HepG2 (cell line): ENCODE results near the gene PKLR. TPM values are rescaled to one million over a fixed set of nuclear protein-coding genes. Genes with fewer than 3 reads are reported as not detected.

Source experiments
- ELF3 ChIP-seq: IDR thresholded peaks from 2 replicates; pipeline ENCODE4 v1.6.1; 2016; ENCODE audit warnings: missing genetic modification reagents, missing compliant biosample characterization
- ESRRA ChIP-seq: sonication (generic); formaldehyde crosslinking; IDR thresholded peaks from 2 replicates; pipeline ENCODE4 v1.5.1; 2020; ENCODE audit warnings: mild to moderate bottlenecking, low read depth, missing genetic modification reagents
- KDM6A ChIP-seq: IDR thresholded peaks from 2 replicates; pipeline ENCODE4 v1.6.1; 2016; ENCODE audit warnings: low read depth
- MED1 ChIP-seq: sonication (generic); formaldehyde crosslinking; IDR thresholded peaks from 2 replicates; pipeline ENCODE4 v1.4.0; 2020; ENCODE audit warnings: missing genetic modification reagents
- MIXL1 ChIP-seq: IDR thresholded peaks from 2 replicates; pipeline ENCODE4 v1.6.1; 2016
- MYNN ChIP-seq: sonication (generic); formaldehyde crosslinking; IDR thresholded peaks from 2 replicates; pipeline ENCODE4 v1.4.0; 2020; ENCODE audit warnings: mild to moderate bottlenecking, low read depth, missing genetic modification reagents
- NFKB2 ChIP-seq: sonication (generic); formaldehyde crosslinking; IDR thresholded peaks from 2 replicates; pipeline ENCODE4 v1.4.0; 2020; ENCODE audit warnings: missing genetic modification reagents, borderline replicate concordance
- NFYC ChIP-seq: IDR thresholded peaks from 2 replicates; pipeline ENCODE4 v1.6.1; 2016; ENCODE audit warnings: missing genetic modification reagents, missing compliant biosample characterization
- SIN3B ChIP-seq: fragments of 150-350 bp; IDR thresholded peaks from 2 replicates; pipeline ENCODE4 v1.6.1; 2014; ENCODE audit warnings: low read length
- SNRNP70 ChIP-seq: fragments of 200-400 bp; formaldehyde crosslinking; IDR thresholded peaks from 2 replicates; pipeline ENCODE4 v1.6.1; 2017; ENCODE audit warnings: mild to moderate bottlenecking, low read depth, low read length, moderate library complexity
- ZBTB7A ChIP-seq: sonication (generic); formaldehyde crosslinking; IDR thresholded peaks from 2 replicates; pipeline ENCODE4 v1.8.0; 2022; ENCODE audit warnings: mild to moderate bottlenecking, missing genetic modification reagents
- ZNF24 ChIP-seq: fragments of 450-650 bp; IDR thresholded peaks from 2 replicates; pipeline ENCODE4 v1.6.1; 2017; ENCODE audit warnings: antibody characterized with exemption, mild to moderate bottlenecking
- ZNF263 ChIP-seq: sonication (generic); formaldehyde crosslinking; IDR thresholded peaks from 2 replicates; pipeline ENCODE4 v1.4.0; 2020; ENCODE audit warnings: missing genetic modification reagents
- ZNF282 ChIP-seq: fragments of 450-650 bp; IDR thresholded peaks from 2 replicates; pipeline ENCODE4 v1.6.1; 2018; ENCODE audit not compliant: partially characterized antibody
- ZNF33B ChIP-seq: sonication (generic); formaldehyde crosslinking; IDR thresholded peaks from 2 replicates; pipeline ENCODE4 v1.5.1; 2020; ENCODE audit warnings: mild to moderate bottlenecking, missing genetic modification reagents
- ZNF546 ChIP-seq: sonication (generic); formaldehyde crosslinking; conservative IDR thresholded peaks from 2 replicates; pipeline ENCODE4 v1.8.1; 2023; ENCODE audit warnings: mild to moderate bottlenecking, missing genetic modification reagents
- ZNF605 ChIP-seq: sonication (generic); formaldehyde crosslinking; IDR thresholded peaks from 2 replicates; pipeline ENCODE4 v1.8.0; 2022; ENCODE audit warnings: mild to moderate bottlenecking, missing genetic modification reagents
- ZSCAN25 ChIP-seq: sonication (generic); formaldehyde crosslinking; IDR thresholded peaks from 2 replicates; pipeline ENCODE4 v1.8.0; 2022; ENCODE audit warnings: mild to moderate bottlenecking, missing genetic modification reagents
- polyA plus RNA-seq, 8 experiments: library from polyadenylated mRNA; depleted of rRNA in 3 of 8; stranded (reverse) in 7 of 8; unstranded in 1 of 8; fragments of >200 nt; fragmentation: Illumina TruSeq in 4 of 8; extraction: Trizol in 4 of 8; gene quantifications; 2 replicates each; pipeline versions ENCODE4 v1.2.1 to v1.2.3, GENCODE V29; 2011 to 2016; ENCODE audit warnings: low read depth in 4 of 8, missing spikeins in 1 of 8, mixed read lengths in 1 of 8; ENCODE audit not compliant: insufficient read depth in 1 of 8
- total RNA-seq, 5 experiments: library from RNA; depleted of rRNA; stranded (reverse); fragments of >200 nt; fragmentation: Illumina TruSeq; extraction: Trizol; gene quantifications; 2 replicates each; pipeline ENCODE4 v1.2.3, GENCODE V29; 2016; ENCODE audit warnings: low read depth in 1 of 5
- TF ChIP-seq, protein P1 (sequence below), 2 experiments: sonication (generic) in 1 of 2; formaldehyde crosslinking in 1 of 2; IDR thresholded peaks; 2 replicates each; pipeline versions ENCODE4 v1.5.1 to v1.6.1; 2011 to 2020; ENCODE audit warnings: borderline replicate concordance in 1 of 2, low read depth in 1 of 2, low read length in 1 of 2, mild to moderate bottlenecking in 1 of 2, missing genetic modification reagents in 1 of 2, moderate library complexity in 1 of 2
- TF ChIP-seq, protein P2 (sequence below): IDR thresholded peaks from 2 replicates; pipeline ENCODE4 v1.6.1; 2012; ENCODE audit warnings: low read depth, low read length, improper control_type of control experiment
- TF ChIP-seq, protein P3 (sequence below): sonication (generic); formaldehyde crosslinking; IDR thresholded peaks from 2 replicates; pipeline ENCODE4 v1.4.0; 2020; ENCODE audit warnings: missing genetic modification reagents
- TF ChIP-seq, protein P4 (sequence below): sonication (generic); IDR thresholded peaks from 2 replicates; pipeline ENCODE4 v1.6.1; 2016; ENCODE audit warnings: low read depth, borderline replicate concordance
- TF ChIP-seq, protein P5 (sequence below): sonication (generic); formaldehyde crosslinking; IDR thresholded peaks from 2 replicates; pipeline ENCODE4 v1.8.0; 2023; ENCODE audit warnings: mild to moderate bottlenecking, missing genetic modification reagents

PKLR gene
- total and polyA plus RNA-seq, 2 of the 13 experiments (the other 11 are each of a cell fraction or from before 2014, with no cell fraction given): 10.3 to 29.3 TPM

DNA sequence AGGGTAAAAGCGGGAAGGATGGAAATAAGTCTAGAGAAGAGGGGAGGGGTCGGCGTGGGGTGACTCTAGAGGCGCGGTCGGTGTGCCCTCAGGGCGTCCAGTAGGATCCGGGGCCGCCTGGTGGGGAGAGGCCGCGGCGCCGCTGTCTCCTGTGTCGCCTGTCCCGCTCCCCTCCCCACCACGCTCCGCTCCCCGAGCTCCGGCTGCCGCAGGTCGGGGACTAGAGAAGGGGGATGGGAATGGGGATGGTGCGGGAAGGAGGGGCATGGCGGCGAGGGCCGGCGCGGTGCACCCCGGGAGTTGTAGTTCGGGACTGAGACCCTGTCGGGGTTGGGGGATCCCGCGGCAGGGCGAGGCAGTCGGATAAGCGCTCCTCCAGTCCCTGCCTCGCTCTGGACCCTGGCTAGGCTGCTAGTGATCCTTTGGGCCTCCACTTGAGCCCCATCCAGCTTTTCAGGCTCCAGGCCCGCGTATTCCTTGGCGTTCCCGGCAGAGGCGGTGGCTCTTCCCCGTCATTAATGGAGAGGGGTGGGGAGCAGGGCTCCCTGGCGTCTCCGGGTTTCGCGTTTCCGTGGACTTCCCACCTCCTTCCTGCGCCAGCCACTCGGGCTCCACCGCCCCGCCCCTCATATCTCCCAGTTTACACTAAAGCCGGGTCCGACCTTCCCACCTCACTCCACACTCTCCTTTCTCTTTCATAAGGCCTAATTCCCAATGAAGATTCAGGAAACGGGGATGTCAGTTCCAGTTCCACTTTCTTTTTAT is 45.8 kb downstream of the PKLR start, which contains the start of gene ENTREP3 (continued):
- TF ChIP-seq ZNF33B (CRISPR knock-in tag) (no peak), MIXL1 (CRISPR knock-in tag) (no peak), NFKB2 (CRISPR knock-in tag) (peak; percentile 89; the same call in 1 of the 2 replicates), ZNF546 (CRISPR knock-in tag) (no peak), SNRNP70 (no peak), ZNF24 (no peak), ZNF605 (CRISPR knock-in tag) (no peak), ZNF263 (no peak), NFYC (0 out of 2 replicates have a peak, but pooled peaks have one; percentile 18), ZNF282 (no peak), ESRRA (CRISPR knock-in tag) (no peak), ZSCAN25 (CRISPR knock-in tag) (peak; percentile 69; the same call in 1 of the 2 replicates), ELF3 (peak; percentile 57; the same call in 1 of the 2 replicates), MYNN (no peak), KDM6A (no peak), ZBTB7A (CRISPR knock-in tag) (peak; percentile 31; the same call in 1 of the 2 replicates), MED1 (CRISPR knock-in tag) (peak; percentile 66), SIN3B (no peak)
- TF ChIP-seq, protein P1, sequence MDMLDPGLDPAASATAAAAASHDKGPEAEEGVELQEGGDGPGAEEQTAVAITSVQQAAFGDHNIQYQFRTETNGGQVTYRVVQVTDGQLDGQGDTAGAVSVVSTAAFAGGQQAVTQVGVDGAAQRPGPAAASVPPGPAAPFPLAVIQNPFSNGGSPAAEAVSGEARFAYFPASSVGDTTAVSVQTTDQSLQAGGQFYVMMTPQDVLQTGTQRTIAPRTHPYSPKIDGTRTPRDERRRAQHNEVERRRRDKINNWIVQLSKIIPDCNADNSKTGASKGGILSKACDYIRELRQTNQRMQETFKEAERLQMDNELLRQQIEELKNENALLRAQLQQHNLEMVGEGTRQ (IDR thresholded peaks at IDR 0.05; ENCODE audit: low read depth, low read length): no peak
- TF ChIP-seq, protein P1 (CRISPR knock-in tag; IDR thresholded peaks at IDR 0.05; ENCODE audit: borderline replicate concordance): no peak
- TF ChIP-seq, protein P2, sequence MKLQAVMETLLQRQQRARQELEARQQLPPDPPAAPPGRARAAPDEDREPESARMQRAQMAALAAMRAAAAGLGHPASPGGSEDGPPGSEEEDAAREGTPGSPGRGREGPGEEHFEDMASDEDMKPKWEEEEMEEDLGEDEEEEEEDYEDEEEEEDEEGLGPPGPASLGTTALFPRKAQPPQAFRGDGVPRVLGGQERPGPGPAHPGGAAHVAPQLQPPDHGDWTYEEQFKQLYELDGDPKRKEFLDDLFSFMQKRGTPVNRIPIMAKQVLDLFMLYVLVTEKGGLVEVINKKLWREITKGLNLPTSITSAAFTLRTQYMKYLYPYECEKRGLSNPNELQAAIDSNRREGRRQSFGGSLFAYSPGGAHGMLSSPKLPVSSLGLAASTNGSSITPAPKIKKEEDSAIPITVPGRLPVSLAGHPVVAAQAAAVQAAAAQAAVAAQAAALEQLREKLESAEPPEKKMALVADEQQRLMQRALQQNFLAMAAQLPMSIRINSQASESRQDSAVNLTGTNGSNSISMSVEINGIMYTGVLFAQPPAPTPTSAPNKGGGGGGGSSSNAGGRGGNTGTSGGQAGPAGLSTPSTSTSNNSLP: no peak
- TF ChIP-seq, protein P3, sequence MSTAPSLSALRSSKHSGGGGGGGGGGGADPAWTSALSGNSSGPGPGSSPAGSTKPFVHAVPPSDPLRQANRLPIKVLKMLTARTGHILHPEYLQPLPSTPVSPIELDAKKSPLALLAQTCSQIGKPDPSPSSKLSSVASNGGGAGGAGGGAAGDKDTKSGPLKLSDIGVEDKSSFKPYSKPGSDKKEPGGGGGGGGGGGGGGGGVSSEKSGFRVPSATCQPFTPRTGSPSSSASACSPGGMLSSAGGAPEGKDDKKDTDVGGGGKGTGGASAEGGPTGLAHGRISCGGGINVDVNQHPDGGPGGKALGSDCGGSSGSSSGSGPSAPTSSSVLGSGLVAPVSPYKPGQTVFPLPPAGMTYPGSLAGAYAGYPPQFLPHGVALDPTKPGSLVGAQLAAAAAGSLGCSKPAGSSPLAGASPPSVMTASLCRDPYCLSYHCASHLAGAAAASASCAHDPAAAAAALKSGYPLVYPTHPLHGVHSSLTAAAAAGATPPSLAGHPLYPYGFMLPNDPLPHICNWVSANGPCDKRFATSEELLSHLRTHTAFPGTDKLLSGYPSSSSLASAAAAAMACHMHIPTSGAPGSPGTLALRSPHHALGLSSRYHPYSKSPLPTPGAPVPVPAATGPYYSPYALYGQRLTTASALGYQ (CRISPR knock-in tag): no peak
- TF ChIP-seq, protein P4, sequence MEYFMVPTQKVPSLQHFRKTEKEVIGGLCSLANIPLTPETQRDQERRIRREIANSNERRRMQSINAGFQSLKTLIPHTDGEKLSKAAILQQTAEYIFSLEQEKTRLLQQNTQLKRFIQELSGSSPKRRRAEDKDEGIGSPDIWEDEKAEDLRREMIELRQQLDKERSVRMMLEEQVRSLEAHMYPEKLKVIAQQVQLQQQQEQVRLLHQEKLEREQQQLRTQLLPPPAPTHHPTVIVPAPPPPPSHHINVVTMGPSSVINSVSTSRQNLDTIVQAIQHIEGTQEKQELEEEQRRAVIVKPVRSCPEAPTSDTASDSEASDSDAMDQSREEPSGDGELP: no peak
- TF ChIP-seq, protein P5, sequence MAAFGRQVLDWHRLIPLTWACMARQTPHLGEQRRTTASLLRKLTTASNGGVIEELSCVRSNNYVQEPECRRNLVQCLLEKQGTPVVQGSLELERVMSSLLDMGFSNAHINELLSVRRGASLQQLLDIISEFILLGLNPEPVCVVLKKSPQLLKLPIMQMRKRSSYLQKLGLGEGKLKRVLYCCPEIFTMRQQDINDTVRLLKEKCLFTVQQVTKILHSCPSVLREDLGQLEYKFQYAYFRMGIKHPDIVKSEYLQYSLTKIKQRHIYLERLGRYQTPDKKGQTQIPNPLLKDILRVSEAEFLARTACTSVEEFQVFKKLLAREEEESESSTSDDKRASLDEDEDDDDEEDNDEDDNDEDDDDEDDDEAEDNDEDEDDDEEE (CRISPR knock-in tag): no peak
